ENCODE measurements around the gene RGS8.

The RGS8 gene

GRCh38 chr1:182670032-182670749, 14.2 kb downstream of the RGS8 start:
- DNase-seq: no peak

- DNase-seq: no peak
Observed at GRCh38 chr1:182669266-182669665, 15.1 kb downstream of the RGS8 start.

GRCh38 chr1:182668521-182669054, 15.8 kb downstream of the RGS8 start:
- no peak for DNase-seq

- DNase-seq: no peak
Observed at GRCh38 chr1:182667848-182668505, 16.4 kb downstream of the RGS8 start.

- no peak for DNase-seq
Observed at GRCh38 chr1:182666706-182667105, 17.7 kb downstream of the RGS8 start.

GRCh38 chr1:182664296-182664695, 20.1 kb downstream of the RGS8 start:
- DNase-seq: no peak

- DNase-seq: no peak
Observed at GRCh38 chr1:182662956-182663355, 21.4 kb downstream of the RGS8 start.

GRCh38 chr1:182662121-182662890, 22.1 kb downstream of the RGS8 start:
- DNase-seq: no peak

GRCh38 chr1:182658055-182658454, 26.3 kb downstream of the RGS8 start:
- DNase-seq: no peak

GRCh38 chr1:182656842-182657397, 27.5 kb downstream of the RGS8 start:
- DNase-seq: no peak

- DNase-seq: no peak
Observed at GRCh38 chr1:182653986-182654385, 30.4 kb downstream of the RGS8 start.

- DNase-seq: no peak
Observed at GRCh38 chr1:182652933-182653332, 31.5 kb downstream of the RGS8 start.

- DNase-seq: no peak
Observed at GRCh38 chr1:182651339-182651724, 33.1 kb downstream of the RGS8 start.

- DNase-seq: no peak
Observed at GRCh38 chr1:182650678-182651338, 33.6 kb downstream of the RGS8 start.

GRCh38 chr1:182649041-182649440, 35.3 kb downstream of the RGS8 start:
- no peak for DNase-seq

- no peak for DNase-seq
Observed at GRCh38 chr1:182646739-182647138, 37.6 kb downstream of the RGS8 start.

GRCh38 chr1:182644886-182645285, 39.5 kb downstream of the RGS8 start:
- DNase-seq: no peak

- DNase-seq: no peak
Observed at GRCh38 chr1:182643699-182644098, 40.7 kb downstream of the RGS8 start.

GRCh38 chr1:182642461-182642860, 41.9 kb downstream of the RGS8 start:
- no peak for DNase-seq

GRCh38 chr1:182641561-182641960, 42.8 kb downstream of the RGS8 start:
- no peak for DNase-seq

- no peak for DNase-seq
Observed at GRCh38 chr1:182639330-182639729, 45.1 kb downstream of the RGS8 start.

- DNase-seq: no peak
Observed at GRCh38 chr1:182637769-182638168, 46.6 kb downstream of the RGS8 start.

GRCh38 chr1:182635871-182636270, 48.5 kb downstream of the RGS8 start:
- DNase-seq: no peak

Data from effector CD4-positive, alpha-beta T cell (primary cell).